ENCODE measurements around the gene SCG2.

The SCG2 gene

GRCh38 chr2:223626716-223627115 lies 24.6 kb upstream of the SCG2 start:
- TF ChIP-seq CTCF (IDR thresholded peaks at IDR 0.05; ENCODE audit: extremely low read depth, insufficient read depth, missing control alignments), result no peak
- in situ Hi-C loops (cut with MboI; ENCODE audit: low pct_unique_long_range_greater_than_20kb, low sequenced_read_pairs, unreplicated experiment), result no loop called here
- DNase-seq (ENCODE audit: low spot score), result no peak

GRCh38 chr2:223625652-223626051 lies 23.5 kb upstream of the SCG2 start:
- in situ Hi-C loops (cut with MboI; ENCODE audit: low pct_unique_long_range_greater_than_20kb, low sequenced_read_pairs, unreplicated experiment), result no loop called here

GRCh38 chr2:223621901-223622300 lies 19.7 kb upstream of the SCG2 start:
- in situ Hi-C loops (cut with MboI; ENCODE audit: low pct_unique_long_range_greater_than_20kb, low sequenced_read_pairs, unreplicated experiment), result no loop called here
- TF ChIP-seq CTCF (IDR thresholded peaks at IDR 0.05; ENCODE audit: extremely low read depth, insufficient read depth, missing control alignments), result no peak
- DNase-seq (ENCODE audit: low spot score), result no peak

More at GRCh38 chr2:223625652-223626051, 23.5 kb upstream of the SCG2 start:
- TF ChIP-seq CTCF (IDR thresholded peaks at IDR 0.05; ENCODE audit: extremely low read depth, insufficient read depth, missing control alignments), result no peak
- no peak for DNase-seq (ENCODE audit: low spot score)

GRCh38 chr2:223619486-223620129 lies 17.4 kb upstream of the SCG2 start:
- in situ Hi-C loops (cut with MboI; ENCODE audit: low pct_unique_long_range_greater_than_20kb, low sequenced_read_pairs, unreplicated experiment), result no loop called here
- TF ChIP-seq CTCF (IDR thresholded peaks at IDR 0.05; ENCODE audit: extremely low read depth, insufficient read depth, missing control alignments), result no peak
- DNase-seq (ENCODE audit: low spot score), result no peak

GRCh38 chr2:223618172-223619035 lies 16.2 kb upstream of the SCG2 start:
- DNase-seq (ENCODE audit: low spot score), result no peak
- in situ Hi-C loops (cut with MboI; ENCODE audit: low pct_unique_long_range_greater_than_20kb, low sequenced_read_pairs, unreplicated experiment), result no loop called here
- no peak for TF ChIP-seq CTCF (IDR thresholded peaks at IDR 0.05; ENCODE audit: extremely low read depth, insufficient read depth, missing control alignments)

- no peak for DNase-seq (ENCODE audit: low spot score)
- TF ChIP-seq CTCF (IDR thresholded peaks at IDR 0.05; ENCODE audit: extremely low read depth, insufficient read depth, missing control alignments), result no peak
- in situ Hi-C loops (cut with MboI; ENCODE audit: low pct_unique_long_range_greater_than_20kb, low sequenced_read_pairs, unreplicated experiment), result no loop called here
Observed at GRCh38 chr2:223614534-223614933, 12.4 kb upstream of the SCG2 start.

Data from GM13977 (cell line).